ENCODE measurements around the gene KRTAP4-3. TPM values are rescaled to one million over a fixed set of nuclear protein-coding genes. Genes with fewer than 3 reads are reported as not detected.

The KRTAP4-3 gene
- total RNA-seq, 5 donors from 2014 or later (not counting 1 experiment from before 2014, with no cell fraction given), result not detected

Other genes with a start within 250 kb of the KRTAP4-3 start
- gene KRT23, start 230.6 kb downstream of the KRTAP4-3 start, total RNA-seq, result not detected
- gene KRT39, start 201.3 kb downstream of the KRTAP4-3 start, total RNA-seq, result not detected
- gene KRT40, start 183.9 kb downstream of the KRTAP4-3 start, total RNA-seq, result not detected
- not detected for gene KRTAP3-3, start 174.1 kb downstream of the KRTAP4-3 start, total RNA-seq
- gene KRTAP3-2, start 168.3 kb downstream of the KRTAP4-3 start, total RNA-seq, result not detected
- gene KRTAP3-1, start 159.1 kb downstream of the KRTAP4-3 start, total RNA-seq, result not detected
- gene KRTAP1-5, start 141.0 kb downstream of the KRTAP4-3 start, total RNA-seq, result not detected
- gene KRTAP1-4, start 138.0 kb downstream of the KRTAP4-3 start, total RNA-seq, result not detected
- not detected for gene KRTAP1-3, start 133.3 kb downstream of the KRTAP4-3 start, total RNA-seq
- not detected for gene KRTAP1-1, start 126.8 kb downstream of the KRTAP4-3 start, total RNA-seq
- gene KRTAP2-1, start 120.9 kb downstream of the KRTAP4-3 start, total RNA-seq, result not detected
- not detected for gene KRTAP2-2, start 113.0 kb downstream of the KRTAP4-3 start, total RNA-seq
- gene KRTAP2-3, start 108.1 kb downstream of the KRTAP4-3 start, total RNA-seq, result not detected
- not detected for gene KRTAP2-4, start 102.3 kb downstream of the KRTAP4-3 start, total RNA-seq
- gene KRTAP4-7, start 84.1 kb downstream of the KRTAP4-3 start, total RNA-seq, result not detected
- gene KRTAP4-8, start 70.1 kb downstream of the KRTAP4-3 start, total RNA-seq, result not detected
- not detected for gene KRTAP4-16, start 66.0 kb downstream of the KRTAP4-3 start, total RNA-seq
- gene KRTAP4-9, start 62.8 kb downstream of the KRTAP4-3 start, total RNA-seq, result not detected
- not detected for gene KRTAP4-11, start 49.8 kb downstream of the KRTAP4-3 start, total RNA-seq
- not detected for gene KRTAP4-12, start 44.0 kb downstream of the KRTAP4-3 start, total RNA-seq
- gene KRTAP4-6, start 27.7 kb downstream of the KRTAP4-3 start, total RNA-seq, result not detected
- gene KRTAP4-5, start 18.4 kb downstream of the KRTAP4-3 start, total RNA-seq, result not detected
- not detected for gene KRTAP4-4, start 7.5 kb downstream of the KRTAP4-3 start, total RNA-seq
- not detected for gene KRTAP4-2, start 10.0 kb upstream of the KRTAP4-3 start, total RNA-seq
- not detected for gene KRTAP4-1, start 16.7 kb upstream of the KRTAP4-3 start, total RNA-seq
- gene KRTAP9-1, start 21.7 kb upstream of the KRTAP4-3 start, total RNA-seq, result not detected
- not detected for gene KRTAP9-2, start 58.4 kb upstream of the KRTAP4-3 start, total RNA-seq
- gene KRTAP9-3, start 64.2 kb upstream of the KRTAP4-3 start, total RNA-seq, result not detected
- gene KRTAP9-8, start 69.8 kb upstream of the KRTAP4-3 start, total RNA-seq, result not detected
- not detected for gene KRTAP9-4, start 81.5 kb upstream of the KRTAP4-3 start, total RNA-seq
- not detected for gene KRTAP9-9, start 87.2 kb upstream of the KRTAP4-3 start, total RNA-seq
- gene KRTAP9-6, start 97.2 kb upstream of the KRTAP4-3 start, total RNA-seq, result not detected
- gene KRTAP9-7, start 107.5 kb upstream of the KRTAP4-3 start, total RNA-seq, result not detected
- gene KRTAP29-1, start 134.6 kb upstream of the KRTAP4-3 start, total RNA-seq, result under 1 TPM in 2 of 5 donors, not detected in 3; 0.43 to 0.84 TPM
- gene KRTAP16-1, start 141.1 kb upstream of the KRTAP4-3 start, total RNA-seq, result 1 to 10 TPM in 1 of 5 donors, under 1 TPM in 3, not detected in 1; 0.16 to 1.1 (median 0.45) TPM
- gene KRTAP17-1, start 147.5 kb upstream of the KRTAP4-3 start, total RNA-seq, result not detected
- not detected for gene KRT33A, start 182.6 kb upstream of the KRTAP4-3 start, total RNA-seq
- not detected for gene KRT33B, start 201.6 kb upstream of the KRTAP4-3 start, total RNA-seq
- gene KRT34, start 214.1 kb upstream of the KRTAP4-3 start, total RNA-seq, result not detected
- not detected for gene KRT31, start 229.4 kb upstream of the KRTAP4-3 start, total RNA-seq

All from T-cell (primary cell).